SU-DHL-6 (cell line): Measurements from ENCODE around the gene SLC9A5.

Experiments used
- H2AFZ ChIP-seq: fragments of 200-600 bp; sonication (generic); 2 replicates; pipeline ENCODE4 v1.6.1; 2014; ENCODE audit warnings: low read depth, mild to moderate bottlenecking, moderate library complexity, mixed read lengths, antibody characterized with exemption, low read length; ENCODE audit not compliant: severe bottlenecking
- H3F3A ChIP-seq: fragments of 200-600 bp; shearing (Covaris generic); 2 replicates; pipeline ENCODE4 v1.6.0; 2016; ENCODE audit warnings: antibody characterized with exemption, mild to moderate bottlenecking; ENCODE audit not compliant: insufficient read depth
- H3K27ac ChIP-seq: fragments of 200-600 bp; sonication (generic); 2 replicates; pipeline ENCODE4 v1.5.1; 2016; ENCODE audit warnings: low read depth, mild to moderate bottlenecking, low read length, moderate library complexity, mixed read lengths
- H3K27me3 ChIP-seq: fragments of 200-600 bp; sonication (generic), shearing (Covaris generic); 2 replicates; pipeline ENCODE4 v1.6.0; 2014; ENCODE audit warnings: mild to moderate bottlenecking, low read length
- H3K36me3 ChIP-seq: fragments of 200-600 bp; sonication (generic); 2 replicates; pipeline ENCODE4 v1.6.1; 2014; ENCODE audit warnings: mild to moderate bottlenecking, low read length, mixed read lengths
- H3K4me2 ChIP-seq: fragments of 300-600, 200-600 bp; shearing (Covaris generic), sonication (generic); 2 replicates; pipeline ENCODE4 v1.6.0; 2014; ENCODE audit warnings: low read length, low read depth, mild to moderate bottlenecking; ENCODE audit not compliant: poor library complexity, severe bottlenecking
- H3K4me3 ChIP-seq: fragments of 200-600 bp; sonication (generic); 2 replicates; pipeline ENCODE4 v1.5.1; 2014; ENCODE audit warnings: antibody characterized with exemption, low read length, mild to moderate bottlenecking, mixed read lengths; ENCODE audit not compliant: insufficient read depth, poor library complexity, severe bottlenecking
- H3K79me2 ChIP-seq: fragments of 200-600 bp; sonication (generic); 2 replicates; pipeline ENCODE4 v1.6.1; 2014; ENCODE audit warnings: mild to moderate bottlenecking, low read length, moderate library complexity; ENCODE audit not compliant: insufficient read depth
- H3K9ac ChIP-seq: fragments of 200-600 bp; sonication (generic); 2 replicates; pipeline ENCODE4 v1.7.0; 2014; ENCODE audit warnings: mild to moderate bottlenecking, low read length
- H3K9me2 ChIP-seq: fragments of 200-600 bp; sonication (generic); replicated peaks from 2 replicates; pipeline ENCODE4 v1.6.1; 2014; ENCODE audit warnings: low read length; ENCODE audit not compliant: insufficient read depth
- H3K9me3 ChIP-seq: fragments of 200-600 bp; sonication (generic); 2 replicates; pipeline ENCODE4 v1.6.1; 2014; ENCODE audit warnings: low read length, mixed read lengths; ENCODE audit not compliant: insufficient read depth
- H4K20me1 ChIP-seq: fragments of 200-600 bp; sonication (generic); 2 replicates; pipeline ENCODE4 v1.6.1; 2014; ENCODE audit warnings: low read depth, mild to moderate bottlenecking, antibody characterized with exemption, low read length, moderate library complexity, mixed read lengths
- EZH2phosphoT487 ChIP-seq: fragments of 200-600 bp; sonication (generic), shearing (Covaris generic); conservative IDR thresholded peaks from 2 replicates; pipeline ENCODE4 v1.6.1; 2018; ENCODE audit warnings: mild to moderate bottlenecking, antibody characterized with exemption, low read length, moderate library complexity, mixed read lengths
- TF ChIP-seq, protein P1 (sequence below): fragments of 200-600 bp; sonication (generic); IDR thresholded peaks from one replicate; pipeline ENCODE4 v1.5.1; 2017; ENCODE audit warnings: antibody characterized with exemption, mild to moderate bottlenecking, low read length, moderate library complexity; ENCODE audit not compliant: insufficient read depth, poor library complexity, severe bottlenecking

Gene SLC9A5

GRCh38 chr16:67264866-67265265 is 16.1 kb downstream of the SLC9A5 start:
- Histone ChIP-seq H3K79me2 (no peaks in the 10 kb centered on the region), H3K9me3 (no peaks in the 10 kb centered on the region), H4K20me1 (no peaks in the 10 kb centered on the region), H3K9ac (no peak overlapping the region), H3F3A (no peaks in the 10 kb centered on the region), H3K9me2 (no peaks in the 10 kb centered on the region), H3K36me3 (no peaks in the 10 kb centered on the region), H2AFZ (no peak overlapping the region), H3K4me2 (no peak overlapping the region), H3K4me3 (no peak overlapping the region), H3K27ac (no peak overlapping the region), H3K27me3 (no peaks in the 10 kb centered on the region)
- no peak for TF ChIP-seq EZH2phosphoT487
- TF ChIP-seq, protein P1, sequence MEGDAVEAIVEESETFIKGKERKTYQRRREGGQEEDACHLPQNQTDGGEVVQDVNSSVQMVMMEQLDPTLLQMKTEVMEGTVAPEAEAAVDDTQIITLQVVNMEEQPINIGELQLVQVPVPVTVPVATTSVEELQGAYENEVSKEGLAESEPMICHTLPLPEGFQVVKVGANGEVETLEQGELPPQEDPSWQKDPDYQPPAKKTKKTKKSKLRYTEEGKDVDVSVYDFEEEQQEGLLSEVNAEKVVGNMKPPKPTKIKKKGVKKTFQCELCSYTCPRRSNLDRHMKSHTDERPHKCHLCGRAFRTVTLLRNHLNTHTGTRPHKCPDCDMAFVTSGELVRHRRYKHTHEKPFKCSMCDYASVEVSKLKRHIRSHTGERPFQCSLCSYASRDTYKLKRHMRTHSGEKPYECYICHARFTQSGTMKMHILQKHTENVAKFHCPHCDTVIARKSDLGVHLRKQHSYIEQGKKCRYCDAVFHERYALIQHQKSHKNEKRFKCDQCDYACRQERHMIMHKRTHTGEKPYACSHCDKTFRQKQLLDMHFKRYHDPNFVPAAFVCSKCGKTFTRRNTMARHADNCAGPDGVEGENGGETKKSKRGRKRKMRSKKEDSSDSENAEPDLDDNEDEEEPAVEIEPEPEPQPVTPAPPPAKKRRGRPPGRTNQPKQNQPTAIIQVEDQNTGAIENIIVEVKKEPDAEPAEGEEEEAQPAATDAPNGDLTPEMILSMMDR = no peak

DNA sequence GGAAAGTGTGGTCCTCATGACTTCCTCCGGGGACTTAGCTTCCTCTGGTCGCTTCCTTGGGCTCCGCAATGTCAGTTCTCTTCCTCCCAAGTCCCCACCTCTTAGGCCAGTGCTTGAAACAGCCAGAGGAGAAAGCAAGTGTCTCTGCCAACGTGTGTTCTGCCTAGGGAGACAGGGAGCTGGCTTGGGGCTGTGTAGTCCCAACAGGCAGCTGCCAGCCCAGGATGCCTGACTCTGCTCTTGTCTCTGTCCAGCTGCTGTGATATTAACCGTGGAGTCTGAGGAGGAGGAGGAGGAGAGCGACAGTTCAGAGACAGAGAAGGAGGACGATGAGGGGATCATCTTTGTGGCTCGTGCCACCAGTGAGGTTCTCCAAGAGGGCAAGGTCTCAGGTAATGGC is 17.1 kb downstream of the SLC9A5 start:
- H3F3A ChIP-seq = no peaks in the 10 kb centered on the region
- H3K9me3 ChIP-seq = no peaks in the 10 kb centered on the region
- no peak overlapping the region for H3K27ac ChIP-seq
- no peak overlapping the region for H3K9ac ChIP-seq
- H3K4me3 ChIP-seq = no peak overlapping the region
- no peak overlapping the region for H2AFZ ChIP-seq
- no peaks in the 10 kb centered on the region for H3K36me3 ChIP-seq
- H3K9me2 ChIP-seq = no peaks in the 10 kb centered on the region
- H3K4me2 ChIP-seq = no peak overlapping the region
- H3K27me3 ChIP-seq = no peaks in the 10 kb centered on the region
- H3K79me2 ChIP-seq = no peaks in the 10 kb centered on the region
- H4K20me1 ChIP-seq = no peaks in the 10 kb centered on the region
- TF ChIP-seq EZH2phosphoT487 = no peak
- TF ChIP-seq, protein P1 = no peak

DNA sequence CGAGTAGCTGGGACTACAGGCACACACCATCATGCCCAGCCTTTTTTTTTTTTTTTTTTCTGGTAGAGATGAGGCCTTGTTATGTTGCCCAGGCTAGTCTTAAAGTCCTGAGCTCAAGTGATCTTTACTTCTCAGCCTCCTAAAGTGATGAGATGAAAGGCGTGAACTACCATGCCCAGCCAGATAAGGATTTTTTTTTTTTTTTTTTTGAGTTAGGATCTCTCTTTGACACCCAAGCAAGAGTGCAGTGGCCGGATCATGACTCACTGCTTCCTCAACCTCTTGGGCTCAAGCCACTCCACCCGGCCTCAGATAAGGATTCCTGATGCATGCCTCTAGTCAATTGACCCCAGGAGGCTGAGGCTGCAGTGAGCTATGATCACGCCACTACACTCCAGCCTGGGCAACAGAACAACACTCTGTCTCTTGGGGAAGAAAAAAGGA is 19.4 kb downstream of the SLC9A5 start:
- no peak overlapping the region for H3K4me2 ChIP-seq
- H4K20me1 ChIP-seq = no peaks in the 10 kb centered on the region
- no peaks in the 10 kb centered on the region for H3F3A ChIP-seq
- TF ChIP-seq, protein P1 = no peak
- no peak for TF ChIP-seq EZH2phosphoT487
- H3K9ac ChIP-seq = no peak overlapping the region
- H2AFZ ChIP-seq = no peak overlapping the region
- no peak overlapping the region for H3K4me3 ChIP-seq
- H3K9me3 ChIP-seq = no peaks in the 10 kb centered on the region
- H3K9me2 ChIP-seq = no peaks in the 10 kb centered on the region
- no peaks in the 10 kb centered on the region for H3K36me3 ChIP-seq
- no peaks in the 10 kb centered on the region for H3K27me3 ChIP-seq
- no peak overlapping the region for H3K27ac ChIP-seq
- no peaks in the 10 kb centered on the region for H3K79me2 ChIP-seq
